Stimulated activated CD8-positive, alpha-beta memory T cell treated with anti-CD3 and anti-CD28 coated beads, Interleukin-15, amount 100 ng/mL, for 24 hours (primary cell): Measurements from ENCODE around the gene TOB2.
"Not testable (repeated sequence)": the region's sequence is repeated elsewhere in the genome, so short reads cannot be mapped to it uniquely, and the experiment has no call there.

Experiments
- DNase-seq: peaks from one replicate; pipeline ENCODE4 v3.0.0-alpha.2; 2020; ENCODE audit warnings: low read depth

TOB2 gene

DNA sequence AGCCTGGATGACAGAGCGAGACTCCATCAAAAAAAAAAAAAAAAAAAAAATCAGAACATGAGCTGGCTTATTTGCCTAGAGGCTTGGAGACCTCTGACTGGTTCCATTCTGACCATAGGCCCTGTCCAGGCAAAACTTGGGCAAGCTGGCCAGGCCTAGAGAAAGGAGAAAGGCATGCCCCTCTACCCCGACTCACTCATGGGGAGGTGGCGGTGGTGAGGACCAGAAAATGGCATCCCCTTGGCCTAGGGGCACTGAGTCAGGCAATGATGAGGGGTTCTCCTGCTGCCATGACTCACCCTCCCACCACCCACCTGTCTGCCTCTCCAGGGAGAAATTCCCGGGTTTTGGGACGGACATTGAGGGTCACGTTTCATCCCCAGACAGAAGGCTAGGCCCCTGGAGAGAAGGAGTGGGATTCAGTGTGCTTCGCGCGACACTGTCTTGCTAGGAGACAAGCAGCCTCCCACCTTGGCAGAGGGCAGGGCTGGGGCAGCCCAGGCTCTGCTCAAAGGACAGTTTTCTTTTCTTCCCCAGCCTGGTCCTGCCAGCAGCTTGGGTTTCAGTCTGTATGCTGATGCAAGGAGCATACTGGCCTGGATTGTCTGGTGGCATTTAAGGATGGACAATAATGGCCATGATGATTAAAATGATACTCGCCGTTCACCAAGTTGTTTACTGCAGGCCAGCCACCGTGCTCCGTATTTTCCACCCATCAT lies 17.2 kb downstream of the TOB2 start:
- DNase-seq: no peak

DNA sequence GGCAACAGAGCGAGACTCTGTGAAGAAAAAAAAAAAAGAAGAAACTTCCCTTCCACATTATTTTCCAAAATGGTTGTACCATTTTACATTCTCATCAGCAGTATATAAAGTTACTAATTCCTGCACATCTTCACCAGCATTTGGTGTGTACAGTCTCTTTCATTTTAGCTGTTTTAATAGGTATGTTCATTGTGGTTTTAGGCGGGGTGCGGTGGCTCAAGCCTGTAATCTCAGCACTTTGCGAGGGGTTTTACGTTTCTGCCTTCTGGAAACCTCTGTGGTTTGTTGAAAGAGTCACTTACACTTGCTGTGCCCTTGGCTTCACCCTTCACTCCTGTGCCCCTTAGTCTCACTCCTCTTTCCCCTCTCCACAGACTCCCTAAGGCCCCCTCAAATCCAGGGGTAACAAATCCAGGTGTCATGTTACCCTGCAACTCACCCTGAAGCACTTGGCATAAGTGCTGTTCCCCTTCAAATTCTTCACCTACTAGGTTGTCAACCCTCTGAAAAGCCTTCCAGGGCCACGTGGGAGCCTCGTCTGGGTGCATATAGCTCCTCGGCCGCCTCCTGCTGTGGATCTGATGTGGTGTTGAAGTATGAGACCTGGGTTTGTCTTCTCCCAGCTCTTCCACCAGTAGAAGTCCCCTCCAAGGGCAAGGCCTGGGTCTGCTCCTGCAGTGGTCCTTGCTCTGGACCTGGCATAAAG lies 20.8 kb downstream of the TOB2 start:
- DNase-seq: no peak

DNA sequence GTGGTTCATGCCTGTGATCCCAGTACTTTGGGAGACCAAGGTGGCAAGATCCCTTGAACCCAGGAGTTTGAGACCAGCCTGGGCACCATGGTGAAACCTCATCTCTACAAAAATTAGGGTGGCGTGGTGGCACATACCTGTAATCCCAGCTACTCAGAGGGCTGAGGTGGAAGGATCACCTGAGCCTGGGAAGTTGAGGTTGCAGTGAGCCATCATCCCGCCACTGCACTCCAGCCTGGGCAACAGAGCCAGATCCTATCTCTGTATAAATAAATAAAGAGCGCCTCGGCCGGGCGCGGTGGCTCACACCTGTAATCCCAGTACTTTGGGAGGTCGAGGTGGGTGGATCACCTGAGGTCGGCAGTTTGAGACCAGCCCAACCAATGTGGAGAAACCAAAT lies 27.9 kb downstream of the TOB2 start:
- DNase-seq: no peak

DNA sequence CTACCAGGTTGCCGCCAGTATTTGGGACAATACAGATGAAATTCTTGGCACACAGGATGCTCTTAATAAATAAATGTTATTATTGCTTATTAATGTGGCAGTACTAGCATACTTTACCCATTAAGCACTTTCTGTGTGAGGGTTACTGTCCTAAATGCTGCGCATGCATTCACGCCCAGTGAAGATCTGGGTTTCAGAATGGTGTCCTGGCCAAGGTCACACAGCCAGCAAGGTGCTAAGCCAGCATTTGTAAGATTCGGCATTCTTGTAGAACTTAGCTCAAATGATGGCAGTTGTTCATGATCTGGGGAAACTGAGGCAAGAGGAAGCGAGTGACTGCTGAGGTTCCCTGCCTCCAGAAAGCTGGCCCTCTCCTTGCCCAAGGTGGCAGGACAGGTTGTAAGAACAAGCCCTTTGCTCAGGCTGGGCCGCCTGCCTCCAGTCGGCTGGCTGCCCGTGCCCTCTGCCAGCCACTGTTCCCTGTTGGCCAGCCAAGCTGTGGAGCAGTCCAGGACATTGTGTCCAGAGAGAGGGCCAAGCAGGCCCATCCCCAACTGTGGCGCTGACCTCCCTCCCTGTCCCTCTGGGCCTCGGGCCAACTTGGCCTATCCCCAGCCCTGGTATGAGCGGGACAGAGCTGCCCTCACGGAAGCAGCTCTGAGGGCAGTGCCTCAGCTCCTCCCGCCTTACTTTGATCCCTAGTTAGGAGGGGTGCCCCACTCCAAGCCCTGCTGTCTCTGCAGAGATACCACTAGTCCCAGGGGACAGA lies 28.8 kb downstream of the TOB2 start:
- DNase-seq: no peak

DNA sequence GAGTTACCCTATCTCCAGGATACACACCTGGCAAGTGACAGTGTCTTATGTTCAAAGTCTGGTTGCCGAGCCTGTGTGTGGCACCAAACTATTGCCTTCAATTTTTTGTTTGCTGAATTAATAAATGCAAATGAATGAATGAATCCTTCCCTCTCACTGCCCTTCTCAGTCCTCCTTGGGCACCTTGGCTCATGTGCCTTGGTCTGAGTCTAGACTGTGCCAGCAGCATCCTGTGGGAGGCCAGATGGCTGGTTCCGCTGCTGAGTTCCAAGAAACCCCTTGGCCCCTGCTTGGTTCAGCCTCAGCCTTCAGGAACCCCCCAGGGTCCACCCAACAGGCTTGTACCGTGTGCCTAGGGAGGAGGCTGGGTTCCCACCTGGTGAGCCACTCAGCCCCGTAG lies 31.0 kb downstream of the TOB2 start:
- no peak for DNase-seq

DNA sequence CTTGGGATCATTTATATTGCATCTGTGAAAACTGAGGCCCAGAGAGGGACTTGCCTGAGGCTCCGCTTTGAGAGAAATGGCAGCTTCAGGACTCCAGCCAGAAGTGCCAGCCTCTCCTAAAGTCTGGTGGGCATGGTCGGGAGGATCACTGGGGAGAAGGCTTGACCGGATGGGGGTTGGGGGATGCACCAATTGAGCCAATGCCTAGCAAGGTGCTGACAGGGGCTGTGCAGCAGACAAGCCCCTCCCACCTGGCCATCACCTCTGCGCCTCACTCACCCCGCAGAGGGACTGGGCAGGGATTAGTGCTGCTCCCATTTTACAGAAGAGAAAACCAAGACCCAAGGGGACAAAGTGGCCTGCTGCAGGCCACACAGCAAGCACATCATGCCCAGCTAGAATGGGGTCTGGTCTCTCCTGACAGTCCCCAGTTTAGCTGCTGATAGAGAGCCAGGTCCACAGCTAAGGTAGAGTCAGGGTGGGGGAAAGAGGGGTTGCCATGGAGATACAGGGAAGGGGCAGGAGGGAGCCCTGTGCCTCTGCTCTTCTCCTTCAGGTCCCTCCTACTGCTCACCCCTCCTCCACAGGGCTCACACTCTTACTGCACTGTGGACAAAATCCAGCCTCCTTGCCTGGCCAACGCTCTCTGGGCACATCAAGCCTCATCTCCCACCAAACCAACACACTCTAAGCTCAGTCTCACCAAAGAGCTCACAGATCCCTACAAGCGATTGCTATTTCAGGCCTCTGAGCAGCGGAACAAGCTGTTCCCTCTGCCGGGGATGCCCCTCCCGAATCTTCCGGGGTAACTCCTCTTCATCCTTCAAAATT lies 35.4 kb downstream of the TOB2 start:
- DNase-seq: no peak

DNA sequence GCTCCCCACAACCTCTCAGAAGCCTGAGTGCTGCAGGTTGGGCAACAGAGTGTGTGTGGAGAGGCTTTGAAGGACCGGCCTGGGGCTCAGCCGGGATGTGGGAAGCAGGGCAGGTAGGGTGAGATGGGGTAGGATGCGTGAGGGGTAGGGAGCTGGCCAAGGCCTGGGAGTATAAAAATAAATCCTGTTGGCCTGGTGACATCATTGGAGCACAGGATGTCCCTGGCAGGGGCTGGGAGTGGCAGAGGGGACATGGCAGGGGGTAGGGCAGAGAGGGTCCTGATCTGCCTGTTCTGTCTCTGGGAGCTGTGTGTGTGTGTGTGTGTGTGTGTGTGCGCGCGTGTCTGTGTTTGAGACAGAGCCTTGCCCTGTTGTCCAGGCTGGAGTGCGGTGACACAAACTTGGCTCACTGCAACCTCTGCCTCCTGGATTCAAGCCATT lies 36.3 kb downstream of the TOB2 start:
- no peak for DNase-seq

DNA sequence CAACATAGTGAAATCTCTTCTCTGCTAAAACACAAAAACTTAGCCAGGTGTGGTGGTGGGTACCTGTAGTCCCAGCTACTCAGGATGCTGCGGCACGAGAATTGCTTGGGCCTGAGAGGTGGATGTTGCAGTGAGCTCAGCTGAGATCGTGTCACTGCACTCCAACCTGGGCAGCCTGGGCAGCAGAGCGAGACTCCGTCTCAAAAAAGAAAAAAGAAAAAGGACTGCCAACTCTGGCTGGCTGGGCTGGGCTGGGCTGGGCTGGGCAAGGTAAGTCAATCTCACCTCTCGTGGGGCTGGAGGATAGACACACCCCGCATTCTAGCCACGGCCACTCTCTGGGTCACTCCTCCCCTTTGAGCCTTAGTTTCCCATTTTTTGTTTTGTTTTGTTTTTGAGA lies 37.9 kb downstream of the TOB2 start:
- no peak for DNase-seq

DNA sequence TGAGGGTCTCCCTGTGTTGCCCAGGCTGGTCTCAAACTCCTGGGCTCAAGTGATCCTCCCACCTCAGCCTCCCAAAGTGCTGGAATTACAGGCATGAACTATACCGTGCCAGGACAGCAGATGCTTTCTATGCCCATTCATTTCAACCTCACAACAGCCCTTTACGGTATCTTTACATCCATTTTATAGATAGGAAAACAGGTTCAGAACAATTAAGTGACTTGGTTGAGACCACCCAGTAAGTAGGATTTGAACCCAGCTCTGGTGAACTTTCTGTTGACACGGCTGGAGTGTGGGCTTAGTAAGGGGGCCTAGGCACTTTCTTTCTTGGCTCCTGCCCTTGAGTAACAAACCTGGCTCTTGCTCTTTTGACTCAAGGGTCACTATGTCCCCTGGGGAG lies 39.2 kb downstream of the TOB2 start:
- DNase-seq: no peak

DNA sequence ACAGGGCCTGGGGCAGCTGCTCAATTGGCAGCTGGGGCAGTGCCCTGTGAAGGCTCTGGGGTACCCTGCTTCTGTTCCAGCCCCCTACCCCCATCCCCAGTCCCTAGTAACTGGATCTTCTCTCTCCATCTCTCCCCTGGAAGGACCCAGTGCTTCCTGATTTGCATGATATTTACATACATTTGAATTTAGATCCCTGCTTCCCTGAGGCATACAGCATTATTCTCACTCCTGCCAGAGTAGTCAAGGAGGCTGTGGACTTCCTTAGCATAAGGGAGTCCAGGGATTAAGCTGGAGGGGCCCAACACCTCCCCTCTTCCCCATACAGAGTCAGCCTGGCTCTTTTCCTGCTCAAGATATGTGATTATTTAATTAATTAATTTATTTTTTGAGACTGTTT lies 40.2 kb downstream of the TOB2 start:
- DNase-seq: no peak

DNA sequence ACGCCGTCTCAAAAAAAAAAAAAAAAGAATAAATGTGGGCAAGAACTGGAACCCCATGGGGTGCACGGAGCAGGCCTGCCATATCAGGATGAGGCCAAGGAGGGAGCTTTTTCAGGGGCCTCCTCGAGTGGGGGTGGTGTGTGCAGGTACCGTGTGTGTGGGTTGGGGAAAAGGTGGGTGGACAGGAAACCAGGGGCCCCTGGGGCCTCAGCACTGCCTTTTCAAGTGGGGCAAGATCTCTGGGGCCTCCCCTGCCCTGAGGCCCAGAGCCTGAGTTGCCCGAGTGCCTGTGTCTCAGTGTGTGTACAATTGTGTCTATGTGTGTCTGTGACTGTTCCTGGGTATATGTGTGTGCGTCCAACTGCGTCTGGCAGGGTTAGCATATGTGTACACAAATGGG lies 41.0 kb downstream of the TOB2 start:
- DNase-seq: no peak

DNA sequence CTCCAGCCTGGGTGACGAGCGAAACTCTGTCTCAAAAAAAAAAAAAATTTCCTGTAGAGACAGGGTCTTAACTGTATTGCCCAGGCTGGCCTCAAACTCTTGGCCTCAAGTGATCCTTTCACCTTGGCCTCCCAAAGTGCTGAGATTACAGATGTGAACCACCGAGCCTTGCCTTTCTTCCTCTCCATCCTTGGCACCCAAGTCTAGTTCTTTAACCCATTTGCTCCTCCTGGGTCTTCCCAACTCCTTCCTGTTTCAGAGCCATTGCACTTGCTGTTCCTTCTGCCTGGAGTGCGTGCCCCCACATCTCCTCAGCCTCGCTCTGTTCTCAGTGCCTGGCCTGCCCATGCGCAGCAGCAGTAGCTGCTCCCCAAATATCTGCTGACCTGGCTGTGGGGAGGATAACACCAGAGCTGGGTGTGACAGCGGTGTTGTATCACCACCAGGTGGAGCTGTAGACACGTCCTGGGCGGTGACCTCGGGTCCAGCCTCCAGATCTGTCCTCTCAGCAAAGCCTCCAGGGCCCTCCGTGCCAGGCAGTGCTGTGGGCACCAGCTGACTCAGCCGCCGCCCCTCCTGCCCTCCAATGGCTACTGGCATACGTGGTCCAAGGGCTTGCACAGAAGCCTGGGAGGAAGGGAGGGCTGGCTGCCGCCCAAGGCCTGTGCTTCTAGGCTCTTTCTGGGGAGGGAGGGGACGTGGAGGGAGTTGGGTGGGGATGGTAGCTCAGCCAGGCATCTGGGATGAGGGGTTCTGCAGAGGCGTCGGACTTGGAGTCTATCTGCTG lies 42.9 kb downstream of the TOB2 start:
- peak; percentile 53 for DNase-seq

DNA sequence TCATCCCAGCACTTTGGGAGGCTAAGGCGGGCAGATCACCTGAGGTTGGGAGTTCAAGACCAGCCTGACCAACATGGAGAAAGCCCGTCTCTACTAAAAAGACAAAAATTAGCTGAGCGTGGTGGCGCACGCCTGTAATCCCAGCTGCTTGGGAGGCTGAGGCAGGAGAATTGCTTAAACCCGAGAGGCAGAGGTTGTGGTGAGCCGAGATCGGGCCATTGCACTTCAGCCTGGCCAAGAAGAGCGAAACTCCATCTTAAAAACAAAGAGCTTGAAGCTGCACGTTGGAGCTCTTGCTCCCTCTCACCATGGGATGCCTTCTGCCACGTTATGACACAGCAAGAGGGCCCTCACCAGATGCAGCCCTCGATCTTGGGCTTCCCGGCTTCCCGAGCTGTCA lies 43.8 kb downstream of the TOB2 start:
- DNase-seq: not testable (repeated sequence)

DNA sequence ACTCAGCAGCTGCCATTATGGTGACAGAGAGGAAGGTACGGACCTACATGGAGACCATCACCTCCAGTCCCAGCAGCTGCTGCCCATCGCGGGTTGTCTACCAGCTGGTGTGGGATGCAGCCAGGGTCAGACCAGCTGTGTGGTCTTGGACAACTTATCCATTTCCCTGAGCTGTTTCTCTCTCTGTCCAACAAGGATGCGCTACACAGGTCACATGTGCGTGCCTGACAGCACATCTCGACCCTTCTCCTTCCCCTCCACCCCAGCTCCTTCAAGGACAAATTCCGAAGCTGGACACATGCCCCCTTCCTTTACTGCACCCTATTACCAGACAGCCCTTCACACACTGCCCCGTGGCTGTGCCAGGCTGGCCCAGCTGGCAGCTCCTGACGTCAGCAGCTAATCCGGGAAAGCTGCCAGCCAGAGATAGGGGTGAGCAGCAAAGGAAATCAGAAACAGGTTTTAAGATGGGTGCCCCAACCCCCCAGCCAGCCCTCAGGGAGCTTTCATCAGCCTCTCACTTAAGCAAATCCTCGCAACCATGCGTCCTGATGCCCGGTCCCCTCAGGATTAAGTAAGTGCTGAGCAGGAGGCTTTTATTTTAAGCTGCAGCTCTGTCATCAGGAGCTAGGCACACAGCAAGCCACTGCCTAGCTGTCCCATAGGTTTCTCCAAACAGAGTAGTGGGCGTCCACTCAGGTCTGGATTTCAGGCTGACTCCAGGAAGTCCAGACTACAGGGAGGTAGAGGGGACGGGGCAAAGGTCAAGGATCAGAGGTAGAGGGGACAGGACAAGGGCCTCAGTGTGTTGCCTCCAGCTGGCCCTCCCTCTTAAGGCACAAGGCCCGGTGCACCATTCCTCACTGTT lies 44.6 kb downstream of the TOB2 start:
- DNase-seq: no peak

DNA sequence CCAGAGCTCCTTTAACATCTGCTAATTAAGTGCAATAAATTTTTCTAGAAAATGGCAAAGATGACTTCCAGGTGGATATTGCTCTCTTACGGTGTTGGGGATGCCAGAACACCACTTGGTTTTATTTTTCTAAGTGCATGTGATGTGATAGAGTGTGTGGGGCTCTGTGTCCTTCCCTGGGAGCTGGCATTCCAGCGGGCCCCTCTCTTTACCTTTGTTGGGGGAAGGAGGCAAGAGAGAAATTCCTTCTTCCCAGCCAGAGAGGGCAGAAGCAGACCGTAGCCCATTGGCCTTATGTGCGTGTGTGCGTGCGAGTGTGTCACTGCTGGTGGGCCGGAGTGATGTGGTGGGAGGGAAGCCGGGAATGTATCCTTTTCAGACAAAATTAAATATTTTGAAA lies 47.7 kb downstream of the TOB2 start:
- DNase-seq: no peak

DNA sequence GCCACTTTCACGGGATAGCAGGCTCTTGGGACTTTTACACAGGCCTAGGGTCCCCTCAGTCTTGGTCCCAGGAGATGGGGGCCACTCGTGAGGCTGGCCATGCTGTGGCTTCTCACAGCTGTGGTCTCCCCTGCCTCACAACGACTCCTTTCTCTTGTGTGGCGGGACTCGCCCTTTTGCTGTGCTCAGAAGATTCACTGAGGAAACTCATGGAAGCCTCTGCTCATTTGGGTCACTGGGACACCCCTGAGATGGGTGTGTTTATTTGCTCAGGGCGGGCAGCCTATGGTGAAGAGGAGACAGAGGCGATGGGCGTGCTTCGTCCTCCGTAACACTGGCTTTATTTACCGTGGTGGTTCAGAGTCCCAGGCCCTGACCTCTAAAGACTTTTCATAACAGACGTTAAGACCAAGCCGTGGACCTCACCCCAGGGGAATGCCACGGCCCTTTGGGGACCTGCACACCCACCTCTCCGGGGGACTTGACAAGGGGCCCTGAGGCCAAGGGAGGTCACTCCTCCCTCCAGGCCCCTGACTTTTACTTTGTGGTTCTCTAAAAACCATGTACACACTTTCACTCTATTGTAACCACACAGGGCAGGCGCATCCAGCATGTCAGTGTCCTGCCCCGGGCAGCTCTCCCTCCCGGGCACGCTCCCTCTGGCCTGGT lies 49.3 kb downstream of the TOB2 start:
- DNase-seq: no peak

DNA sequence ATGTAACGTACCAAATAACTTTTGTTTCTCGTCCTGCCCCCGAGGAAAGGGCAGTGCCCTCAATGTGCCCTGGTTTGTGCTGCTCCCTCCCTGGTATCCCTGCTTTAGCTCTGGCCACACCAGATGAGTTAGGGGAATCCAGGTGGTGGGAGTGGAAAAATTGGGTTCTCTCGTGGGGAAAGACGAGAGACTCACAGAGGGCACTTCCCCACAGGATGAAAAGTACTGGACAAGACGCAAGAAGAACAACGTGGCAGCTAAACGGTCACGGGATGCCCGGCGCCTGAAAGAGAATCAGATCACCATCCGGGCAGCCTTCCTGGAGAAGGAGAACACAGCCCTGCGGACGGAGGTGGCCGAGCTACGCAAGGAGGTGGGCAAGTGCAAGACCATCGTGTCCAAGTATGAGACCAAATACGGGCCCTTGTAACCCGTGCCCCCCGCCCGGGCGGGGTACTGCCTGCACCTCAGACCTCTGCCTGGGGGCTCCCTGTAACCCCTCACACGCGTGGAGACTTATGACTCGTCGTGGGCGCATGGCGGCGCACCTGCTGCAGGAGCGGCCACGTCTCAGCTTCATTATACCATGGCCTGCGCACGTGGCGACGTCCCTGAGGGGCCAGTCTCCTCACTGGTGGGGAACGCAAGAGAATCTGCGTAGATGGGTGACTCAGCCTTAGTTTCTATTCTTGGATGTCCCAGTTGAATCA lies 50.9 kb downstream of the TOB2 start:
- no peak for DNase-seq

DNA sequence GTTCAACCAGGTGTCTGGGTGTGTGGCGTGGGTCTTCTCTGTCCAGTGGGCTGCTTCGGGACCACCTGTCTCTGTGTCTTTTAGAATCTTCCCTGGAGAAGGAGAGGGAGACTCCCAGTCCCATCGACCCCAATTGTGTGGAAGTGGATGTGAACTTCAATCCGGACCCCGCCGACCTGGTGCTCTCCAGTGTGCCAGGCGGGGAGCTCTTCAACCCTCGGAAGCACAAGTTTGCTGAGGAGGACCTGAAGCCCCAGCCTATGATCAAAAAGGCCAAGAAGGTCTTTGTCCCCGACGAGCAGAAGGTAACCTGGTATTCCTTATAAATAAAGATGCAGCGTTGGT lies 52.6 kb downstream of the TOB2 start:
- no peak for DNase-seq

DNA sequence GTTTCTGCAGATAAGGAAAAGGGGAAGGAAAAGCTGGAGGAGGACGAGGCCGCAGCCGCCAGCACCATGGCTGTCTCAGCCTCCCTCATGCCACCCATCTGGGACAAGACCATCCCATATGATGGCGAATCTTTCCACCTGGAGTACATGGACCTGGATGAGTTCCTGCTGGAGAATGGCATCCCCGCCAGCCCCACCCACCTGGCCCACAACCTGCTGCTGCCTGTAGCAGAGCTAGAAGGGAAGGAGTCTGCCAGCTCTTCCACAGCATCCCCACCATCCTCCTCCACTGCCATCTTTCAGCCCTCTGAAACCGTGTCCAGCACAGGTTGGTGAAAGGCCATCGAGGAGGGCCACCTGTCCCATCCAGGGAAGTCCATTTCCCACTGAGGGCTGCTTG lies 59.3 kb downstream of the TOB2 start:
- no peak for DNase-seq
